Stimulated activated CD4-positive, alpha-beta T cell treated with anti-CD3 and anti-CD28 coated beads, TNF-alpha, amount 100 ng/mL, for 1 hour (primary cell): ENCODE results near the gene FAM72C.
"Not testable (repeated sequence)": the region's sequence is repeated elsewhere in the genome, so short reads cannot be mapped to it uniquely, and the experiment has no call there.

Source experiments
- DNase-seq, 3 donors: peaks; one replicate each; pipeline ENCODE4 v3.0.0-alpha.2; 2020; ENCODE audit warnings: low read depth in 3 of 3, low spot score in 1 of 3

FAM72C gene

DNA sequence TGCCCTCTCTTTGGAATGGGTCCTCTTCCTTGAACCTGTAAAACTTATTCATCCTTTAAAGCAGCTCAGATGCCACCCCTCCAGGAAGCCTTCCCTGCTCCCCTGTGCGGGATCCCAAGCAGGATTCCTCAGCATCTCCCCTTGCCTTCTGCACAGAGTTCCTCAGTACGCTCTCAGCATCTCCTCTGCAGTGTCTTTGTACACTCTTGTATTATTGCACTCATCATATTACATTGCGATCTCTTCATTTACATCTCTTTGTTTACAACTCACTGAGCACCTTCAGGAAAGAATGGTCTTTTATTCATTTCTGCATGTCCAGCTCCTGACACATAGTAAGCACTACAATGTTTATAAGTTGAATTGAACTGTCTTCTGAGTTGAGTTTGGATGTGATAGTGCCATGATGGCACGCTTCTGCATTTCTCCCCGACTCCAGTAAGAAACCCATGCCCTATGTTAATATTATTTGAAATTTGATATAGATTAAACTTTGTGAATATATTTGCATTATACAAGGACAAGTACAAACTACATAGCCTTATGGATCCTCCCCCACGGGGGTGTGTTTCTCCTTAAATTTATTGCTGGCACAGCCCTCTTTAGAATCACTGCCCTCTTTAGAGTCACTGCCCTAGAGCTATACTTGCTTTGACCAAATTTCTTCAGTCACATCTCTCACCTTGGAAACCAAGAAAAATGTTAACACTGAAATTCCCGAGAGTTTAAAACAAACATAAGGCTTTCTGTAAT, 13.1 kb upstream of the FAM72C start:
- DNase-seq: not testable (repeated sequence)

DNA sequence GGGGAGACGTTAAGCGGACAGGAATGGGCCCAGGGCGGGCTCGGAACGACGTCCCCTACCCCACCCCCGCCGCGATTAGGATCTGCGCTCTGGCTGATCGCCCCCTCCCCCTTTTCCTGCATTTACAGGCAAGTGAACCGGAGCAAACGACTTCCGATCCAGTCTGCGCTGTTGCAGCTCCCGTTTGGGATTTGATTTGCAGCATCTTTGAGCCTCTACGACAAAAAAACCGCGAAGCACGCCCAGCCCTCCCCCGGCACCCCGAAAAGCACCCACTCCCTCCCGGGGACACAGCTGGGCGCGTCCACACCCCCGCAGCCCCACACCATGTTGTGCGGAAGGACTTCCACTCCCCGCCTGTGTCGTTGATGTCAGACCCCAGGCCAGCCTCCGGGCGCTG, 2.6 kb upstream of the FAM72C start:
- not testable (repeated sequence) for DNase-seq

DNA sequence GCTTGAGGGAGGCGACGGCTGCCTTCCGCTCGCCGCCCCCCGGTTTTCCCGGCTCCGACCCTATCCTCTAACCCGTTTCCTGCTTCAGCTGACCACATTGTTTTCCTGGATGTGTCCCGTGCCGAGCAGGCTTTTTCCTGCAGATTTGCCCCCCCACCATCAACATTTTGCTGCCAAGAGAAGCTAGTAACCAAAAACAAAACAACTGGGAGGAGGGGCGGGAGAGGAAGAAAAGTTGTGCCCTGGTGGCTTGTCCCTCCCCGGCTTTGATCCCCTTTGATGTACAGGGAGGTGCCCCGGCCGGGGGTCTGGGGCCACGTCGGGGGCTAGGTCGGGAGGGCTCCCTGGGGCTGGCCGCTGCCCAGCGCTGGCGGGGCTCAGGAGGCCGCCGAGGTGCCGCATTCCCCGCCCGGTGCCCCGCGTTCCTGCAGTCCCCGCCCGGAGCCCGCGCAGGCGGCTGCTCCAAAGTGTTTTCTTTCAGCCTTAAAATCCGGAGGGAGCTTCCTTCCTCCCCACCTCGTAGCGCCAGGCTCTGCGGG, 2.2 kb upstream of the FAM72C start:
- not testable (repeated sequence) for DNase-seq

DNA sequence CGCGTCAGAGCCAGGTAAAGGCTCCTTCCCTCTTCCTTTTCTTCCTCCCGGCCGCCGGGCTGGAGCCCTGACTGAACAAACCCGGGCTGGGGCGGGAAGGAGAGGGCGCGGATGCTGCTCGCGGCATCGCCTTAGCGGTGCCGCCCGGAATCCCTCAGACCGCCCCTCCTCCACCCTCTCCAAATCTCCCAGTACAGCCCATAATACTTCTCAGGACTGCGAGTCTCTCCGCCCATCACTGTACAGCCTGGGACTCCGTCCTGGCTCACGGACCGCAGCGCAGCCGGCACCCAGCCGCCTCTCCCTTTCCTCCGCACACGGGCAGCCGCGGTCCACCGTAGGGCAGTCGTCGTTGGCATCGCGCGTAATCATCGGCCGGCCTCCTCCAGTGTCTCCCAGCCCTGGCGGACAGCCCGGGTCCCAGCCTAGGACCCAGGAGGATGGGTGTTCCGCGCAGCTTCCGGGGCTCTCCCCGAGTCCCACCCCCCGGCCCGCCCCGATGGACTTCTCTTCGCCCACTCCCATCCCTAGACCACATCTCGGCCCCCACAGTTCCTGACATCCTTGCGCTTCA, 1.1 kb upstream of the FAM72C start:
- not testable (repeated sequence) for DNase-seq

DNA sequence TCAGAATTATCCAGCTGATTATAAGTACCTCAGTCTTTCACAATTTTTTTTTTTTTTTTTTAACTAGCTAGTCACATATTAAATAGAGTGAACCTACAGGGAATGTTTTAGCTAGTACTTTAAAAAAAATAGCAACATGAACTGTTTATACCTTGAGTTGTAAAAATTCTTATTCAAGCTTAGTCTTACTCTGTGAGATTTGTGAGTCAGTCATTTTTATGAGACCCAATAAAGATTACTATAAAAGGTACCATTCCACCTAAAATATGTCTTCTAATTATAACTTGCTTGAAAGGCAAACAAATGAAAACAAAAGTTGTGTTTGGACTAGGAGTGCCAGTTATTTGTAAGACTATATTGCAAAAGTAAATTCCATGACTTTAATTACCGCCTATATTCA, 5.9 kb downstream of the FAM72C start:
- not testable (repeated sequence) for DNase-seq

DNA sequence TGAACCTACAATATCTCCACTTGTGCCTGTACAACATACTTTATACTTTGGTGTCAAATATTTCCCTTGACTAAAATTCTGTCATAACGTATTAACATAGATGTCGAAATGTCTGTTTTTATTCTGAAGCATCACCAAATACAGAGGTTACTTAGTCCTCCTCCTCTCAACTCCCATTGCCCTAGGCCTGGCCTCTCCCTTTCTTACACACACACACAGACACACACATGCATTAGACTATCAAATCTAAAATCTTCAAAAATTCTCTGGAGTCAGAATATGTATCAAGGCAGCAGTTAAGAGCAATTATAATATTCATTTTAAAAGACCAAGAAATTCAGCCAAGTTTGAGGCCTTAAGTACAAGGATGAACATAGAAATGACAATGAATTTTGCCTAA, 7.5 kb downstream of the FAM72C start:
- not testable (repeated sequence) for DNase-seq

DNA sequence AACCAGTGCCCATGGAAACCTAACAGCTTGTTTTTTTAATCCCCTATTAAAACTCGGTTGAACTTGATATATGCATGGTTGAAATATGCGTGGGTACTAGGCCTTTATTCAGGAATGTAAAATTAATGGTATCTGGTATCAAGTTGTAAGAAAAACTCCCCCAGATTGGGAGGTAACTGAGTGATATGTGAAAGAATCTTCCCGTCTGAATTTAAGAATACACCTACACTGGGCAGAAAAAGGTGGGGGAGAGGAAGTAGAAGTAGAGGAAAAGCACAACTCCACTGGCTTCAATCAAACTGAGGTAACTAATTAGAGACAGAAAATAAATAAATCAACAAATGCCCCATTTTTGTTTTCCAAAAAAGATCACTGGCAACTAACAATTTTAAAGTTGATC, 15.9 kb downstream of the FAM72C start:
- not testable (repeated sequence) for DNase-seq

DNA sequence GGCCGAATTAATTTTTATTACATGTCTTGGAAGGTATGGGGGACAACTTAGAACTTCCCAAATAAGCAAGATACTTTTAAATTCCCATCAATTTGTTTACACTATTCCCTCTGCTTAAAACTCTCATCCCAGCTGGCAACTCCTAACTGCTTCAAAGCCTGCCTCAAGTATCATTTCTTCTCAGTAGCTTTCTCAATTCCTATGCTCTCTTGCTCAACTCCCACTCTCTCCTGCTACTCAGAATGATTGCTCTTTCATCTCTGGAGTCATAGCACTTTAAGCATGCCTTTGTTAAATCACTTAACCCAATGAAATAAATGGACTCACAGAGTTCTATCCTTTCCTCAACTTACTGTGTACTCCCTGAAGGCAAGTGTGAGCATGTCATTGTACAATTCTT, 18.9 kb downstream of the FAM72C start:
- not testable (repeated sequence) for DNase-seq

DNA sequence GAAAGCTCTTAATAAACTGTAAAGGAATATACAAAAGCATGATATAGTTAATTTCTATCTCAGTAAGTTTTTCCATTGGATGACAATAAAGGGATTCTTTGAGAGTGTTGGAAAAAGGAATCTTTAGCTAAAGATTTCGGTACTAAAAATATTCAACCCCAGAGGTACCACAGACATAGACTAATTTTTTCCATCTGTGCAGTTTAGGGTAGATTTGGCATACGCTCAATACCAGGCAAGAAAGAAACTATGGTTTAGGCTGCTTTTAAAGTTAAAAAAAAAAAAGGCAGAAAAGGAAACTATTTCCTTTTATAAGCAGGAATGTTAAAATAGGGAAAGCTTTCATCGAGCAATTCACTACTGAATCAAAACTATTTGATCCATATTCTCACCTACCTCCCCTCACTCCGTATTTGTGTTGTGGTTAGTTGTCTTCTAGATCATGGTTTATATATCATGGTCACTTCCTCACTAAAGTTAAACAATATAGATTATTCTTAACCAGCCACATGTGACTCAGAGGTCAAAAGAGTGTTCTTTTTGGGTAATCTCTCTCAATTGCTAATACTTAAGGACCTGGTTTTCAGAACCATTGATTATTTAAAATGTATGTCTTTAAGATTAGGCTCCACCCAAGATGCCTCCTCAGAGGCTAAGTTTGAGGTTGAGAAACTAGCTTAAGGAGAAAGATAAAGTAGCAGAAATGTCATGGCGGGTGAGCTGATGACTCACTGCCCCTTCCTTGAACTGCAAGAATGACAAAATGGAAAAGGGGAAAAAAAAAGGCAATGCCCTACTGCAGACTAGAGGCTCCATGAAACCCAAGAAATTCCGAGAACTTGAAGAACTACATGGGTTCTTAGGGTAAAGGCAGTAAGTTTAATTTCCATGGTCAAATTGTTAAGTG, 20.0 kb downstream of the FAM72C start:
- not testable (repeated sequence) for DNase-seq

DNA sequence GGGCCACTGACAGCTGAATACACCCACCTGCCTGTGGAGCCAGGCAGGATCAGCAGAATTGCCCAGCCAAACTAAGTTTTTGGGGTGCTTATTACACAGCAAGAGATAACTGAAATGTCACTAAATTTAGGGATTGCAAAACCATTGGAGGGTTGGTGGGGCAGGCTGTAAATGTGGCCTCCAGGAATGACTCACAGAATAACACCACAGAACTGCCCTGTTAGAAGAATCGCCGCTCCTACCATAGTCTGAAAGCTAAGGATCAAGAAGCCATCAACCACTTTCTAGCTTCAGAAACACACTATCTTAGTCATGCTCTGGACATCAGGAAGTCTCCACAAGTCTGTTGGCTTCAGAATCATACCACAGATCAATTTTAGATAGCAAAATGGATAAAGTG, 24.0 kb downstream of the FAM72C start:
- DNase-seq: not testable (repeated sequence)

DNA sequence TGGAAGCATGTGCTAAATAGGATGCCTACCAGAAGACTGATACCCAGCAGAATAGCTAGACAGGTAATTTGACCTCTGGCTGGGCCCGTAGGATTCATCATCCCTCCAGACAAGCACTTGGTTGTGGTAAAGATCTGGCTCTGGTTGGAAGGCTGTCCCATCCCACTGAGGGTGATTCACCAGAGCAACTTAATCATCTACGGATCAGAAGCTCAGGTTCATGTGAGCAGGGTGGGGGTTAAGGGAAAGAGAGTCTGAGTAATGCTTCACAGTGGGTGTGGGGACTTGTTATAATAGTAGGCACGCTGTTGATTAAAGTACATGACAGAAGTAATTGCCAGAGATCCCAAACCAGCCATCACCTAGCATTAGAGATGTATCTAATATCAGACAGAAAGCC, 26.5 kb downstream of the FAM72C start:
- not testable (repeated sequence) for DNase-seq

DNA sequence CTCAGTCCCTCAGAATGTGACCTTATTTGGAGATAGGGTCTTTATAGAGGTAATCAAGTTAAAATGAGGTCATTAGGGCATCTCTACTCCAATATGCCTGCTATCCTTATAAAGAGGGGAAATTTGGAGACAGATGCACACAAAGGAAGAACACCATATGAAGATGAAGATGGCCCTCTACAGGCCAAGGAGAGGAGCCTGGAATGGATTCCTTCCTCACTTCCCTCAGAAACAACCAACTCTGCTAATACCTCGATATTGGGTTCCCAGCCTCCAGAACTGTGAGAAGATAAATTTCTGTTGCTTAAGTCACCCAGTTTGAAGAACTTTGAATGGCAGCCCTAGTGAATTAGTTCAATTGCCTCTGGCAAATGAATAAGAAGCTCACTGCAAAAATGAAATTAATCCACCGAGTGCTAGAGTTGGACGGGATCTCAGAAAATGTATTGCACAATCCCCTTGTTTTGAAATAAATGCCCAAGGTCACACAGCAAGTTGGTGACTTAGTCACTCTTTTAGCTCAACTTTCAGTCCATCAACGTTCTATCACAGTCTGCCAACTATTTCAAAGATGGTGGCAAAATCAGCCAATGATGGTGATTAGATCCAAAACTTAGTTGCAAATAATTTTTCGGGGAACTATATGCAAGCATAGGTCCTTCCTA, 27.1 kb downstream of the FAM72C start:
- DNase-seq: not testable (repeated sequence)

DNA sequence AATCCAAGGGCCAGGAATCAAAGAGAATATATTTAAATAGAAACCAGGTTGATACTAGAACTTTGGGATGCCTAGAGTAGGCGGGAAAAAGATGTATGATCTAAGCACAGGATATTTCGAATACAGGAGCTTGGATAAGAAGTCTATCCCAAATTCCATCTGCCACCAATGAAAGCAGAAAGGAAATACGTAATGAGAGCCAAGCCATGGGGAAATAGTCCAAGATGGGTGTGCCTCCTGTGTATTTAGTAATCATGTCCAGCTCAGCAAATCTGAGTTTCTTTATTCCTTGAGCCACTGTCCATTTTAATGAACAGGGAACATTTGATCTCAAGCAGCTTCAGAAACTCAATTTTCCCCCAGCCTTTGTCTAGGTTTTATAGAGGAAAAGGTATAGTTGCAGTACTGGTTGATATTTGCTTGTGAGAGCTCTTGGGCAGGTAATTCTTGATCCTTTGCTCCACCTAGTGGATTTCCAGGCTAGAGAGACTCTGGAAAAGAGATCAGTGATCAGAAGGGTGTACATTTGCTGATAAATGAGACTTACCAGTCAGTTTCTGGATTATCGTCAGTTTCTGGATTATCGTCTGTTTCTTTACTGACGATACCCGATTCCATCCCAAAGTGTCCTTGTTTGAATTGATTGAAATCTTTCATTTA, 28.3 kb downstream of the FAM72C start:
- DNase-seq: not testable (repeated sequence)

DNA sequence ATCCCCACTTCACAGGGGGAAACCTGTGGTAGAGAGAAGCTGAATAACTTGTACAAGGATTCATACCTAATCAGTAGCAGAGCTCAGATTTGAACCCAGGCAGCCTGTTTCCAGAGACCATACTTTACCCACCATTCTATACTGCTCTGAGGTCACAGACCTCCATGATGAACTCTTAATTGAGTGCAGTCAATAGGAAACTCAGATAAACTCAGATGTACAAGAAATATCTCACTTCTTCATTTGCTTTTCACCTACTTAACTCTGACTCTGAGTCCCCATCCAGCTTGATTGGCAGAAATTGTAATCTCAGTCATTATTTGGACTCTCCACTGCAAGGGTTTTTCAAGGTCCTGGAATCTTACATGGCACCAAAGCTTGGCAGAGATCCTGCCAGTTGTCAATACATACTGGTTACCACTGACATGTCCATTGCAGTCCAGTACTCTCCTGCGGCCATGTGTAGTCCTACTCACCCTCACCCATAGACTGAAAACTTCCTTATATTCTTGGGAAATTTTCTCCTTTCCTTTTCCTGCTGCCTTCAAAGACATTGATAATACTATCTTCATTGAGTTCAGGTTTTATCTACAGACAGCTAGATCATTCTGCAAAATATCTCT, 29.4 kb downstream of the FAM72C start:
- DNase-seq: not testable (repeated sequence)

DNA sequence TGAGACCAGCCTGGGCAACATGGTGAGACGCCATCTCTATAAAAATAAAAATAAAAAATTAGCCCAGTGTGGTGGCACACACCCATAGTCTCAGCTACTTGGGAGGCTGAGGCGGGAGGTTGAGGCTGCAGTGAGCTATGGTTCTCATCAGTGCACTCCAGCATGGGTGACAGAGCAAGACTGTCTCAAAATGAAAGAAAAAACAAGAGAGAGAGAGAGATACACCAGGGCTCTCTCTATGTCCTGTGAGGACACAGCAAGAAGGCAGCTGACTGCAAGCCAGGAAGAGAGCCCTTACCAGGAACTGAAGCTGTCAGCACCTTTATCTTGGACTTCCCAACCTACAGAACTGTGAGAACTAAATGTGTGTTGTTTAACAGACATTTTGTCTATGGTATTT, 32.1 kb downstream of the FAM72C start:
- DNase-seq: not testable (repeated sequence)

DNA sequence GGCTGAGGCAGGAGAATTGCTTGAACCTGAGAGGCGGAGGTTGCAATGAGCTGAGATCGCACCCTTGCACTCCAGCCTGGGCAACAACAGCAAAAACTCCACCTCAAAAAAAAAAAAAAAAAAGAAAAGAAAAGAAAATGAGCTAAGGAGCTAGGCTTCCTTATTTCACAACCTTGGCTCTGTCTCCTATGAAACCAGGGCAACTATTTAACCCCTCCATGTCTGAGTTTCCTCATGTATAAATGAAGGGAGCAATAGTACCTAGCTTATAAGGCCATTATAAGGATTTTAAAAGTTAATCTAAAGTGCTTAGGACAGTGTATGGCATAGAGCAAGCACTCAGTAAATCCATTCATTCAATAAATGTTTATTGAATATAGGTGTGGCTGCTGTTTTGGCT, 32.9 kb downstream of the FAM72C start:
- not testable (repeated sequence) for DNase-seq

DNA sequence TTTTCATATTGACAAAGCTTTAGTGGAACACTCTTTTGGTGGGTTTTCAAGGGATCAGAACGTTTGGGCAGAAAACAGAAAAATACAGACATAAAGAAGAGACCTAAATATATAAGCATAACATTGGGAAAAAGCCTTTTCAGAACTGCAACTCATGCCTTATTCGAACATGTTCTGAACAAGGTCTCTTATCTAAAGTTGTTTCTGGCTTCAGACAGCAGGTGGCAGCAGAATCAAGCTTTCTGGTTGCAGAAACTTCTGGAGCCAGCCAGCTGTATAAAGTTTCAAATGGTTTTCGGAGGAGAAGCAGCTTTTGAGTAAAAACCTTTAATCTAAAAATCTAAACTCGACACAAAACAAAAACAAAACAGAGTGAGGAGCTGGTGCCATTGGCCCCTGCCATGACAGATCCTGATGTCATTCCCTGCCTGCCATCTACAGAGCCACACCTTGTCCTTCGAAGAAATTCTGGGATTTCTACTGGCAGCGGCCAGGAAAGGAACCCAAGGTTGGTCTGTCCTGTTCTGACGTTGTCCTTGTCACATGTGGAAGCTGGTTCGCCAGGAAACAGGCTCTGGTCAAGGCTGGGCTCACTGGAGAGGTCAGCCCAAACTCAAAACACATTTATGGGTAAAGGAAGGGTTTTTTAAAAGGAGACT, 35.2 kb downstream of the FAM72C start:
- DNase-seq: peak in 1 of 3 donors; percentile 2

DNA sequence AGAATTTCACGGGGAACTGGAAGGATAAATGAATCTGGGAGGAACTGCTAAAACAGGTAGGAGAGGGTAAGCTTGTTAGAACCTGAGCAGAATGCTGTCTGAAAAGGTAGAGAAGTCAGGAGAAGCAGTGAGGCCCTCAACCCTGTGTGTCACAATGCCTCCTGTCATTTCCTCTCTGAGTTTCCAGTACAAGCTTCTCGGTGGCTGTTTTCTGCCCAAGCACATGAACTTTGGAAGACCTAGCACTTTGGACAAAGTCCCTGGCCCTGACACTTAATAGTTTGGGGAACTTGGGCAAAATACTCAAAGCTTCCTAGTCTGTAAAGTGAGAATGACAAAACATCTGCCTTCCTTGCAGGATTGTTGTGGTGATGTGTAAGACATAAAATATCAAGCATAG, 52.7 kb downstream of the FAM72C start:
- not testable (repeated sequence) for DNase-seq

DNA sequence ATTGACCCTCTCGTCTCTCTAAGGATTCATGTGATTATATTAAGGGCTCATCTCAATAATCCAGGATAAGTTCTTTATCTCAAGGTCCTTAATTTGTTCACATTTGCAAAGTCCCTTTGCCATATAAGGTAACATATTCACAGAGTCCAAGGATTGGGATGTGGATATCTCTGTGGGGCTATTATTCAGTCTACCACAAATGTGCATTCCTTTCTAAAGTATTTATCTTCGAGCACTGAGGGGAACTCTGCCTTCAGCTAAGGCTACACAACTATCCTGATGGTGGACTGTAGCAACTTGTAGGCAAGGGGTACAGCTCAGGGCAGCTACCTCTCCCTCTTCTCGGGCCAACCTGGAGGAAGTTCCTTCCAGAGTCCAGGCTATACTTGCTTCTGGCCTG, 53.2 kb downstream of the FAM72C start:
- DNase-seq: not testable (repeated sequence)
